Measurements from ENCODE around the gene SLC4A5.

The SLC4A5 gene

GRCh38 chr2:74269667-74270066 is 73.5 kb downstream of the SLC4A5 start:
- H3K4me1 ChIP-seq (ENCODE audit: control insufficient read depth, insufficient read depth, low read length), result no peaks in the 10 kb centered on the region
- H3K4me3 ChIP-seq (ENCODE audit: low read length in 2 of 2), result no peak overlapping the region
- H3K27ac ChIP-seq (ENCODE audit: low read length), result no peak overlapping the region
- H3K27me3 ChIP-seq (ENCODE audit: control insufficient read depth in 1 of 2, insufficient read depth in 2 of 2, low read length in 2 of 2), result no peaks in the 10 kb centered on the region
- H3K36me3 ChIP-seq (ENCODE audit: control insufficient read depth in 2 of 2, insufficient read depth in 2 of 2, low read length in 2 of 2), result no peaks in the 10 kb centered on the region
- H3K9ac ChIP-seq (ENCODE audit: low read length in 2 of 2), result no peak overlapping the region
- H3K9me3 ChIP-seq (ENCODE audit: control insufficient read depth in 2 of 2, low read length in 2 of 2), result no peaks in the 10 kb centered on the region

- Histone ChIP-seq H3K9me3 (ENCODE audit: control insufficient read depth in 2 of 2, low read length in 2 of 2) (no peaks in the 10 kb centered on the region), H3K4me3 (ENCODE audit: low read length in 2 of 2) (no peak overlapping the region), H3K27me3 (ENCODE audit: control insufficient read depth in 1 of 2, insufficient read depth in 2 of 2, low read length in 2 of 2) (no peaks in the 10 kb centered on the region), H3K4me1 (ENCODE audit: control insufficient read depth, insufficient read depth, low read length) (no peaks in the 10 kb centered on the region), H3K36me3 (ENCODE audit: control insufficient read depth in 2 of 2, insufficient read depth in 2 of 2, low read length in 2 of 2) (no peaks in the 10 kb centered on the region), H3K27ac (ENCODE audit: low read length) (no peak overlapping the region), H3K9ac (ENCODE audit: low read length in 2 of 2) (no peak overlapping the region)
These were observed 76.1 kb downstream of the SLC4A5 start for GRCh38 chr2:74267068-74267467.

GRCh38 chr2:74264281-74264680 is 78.9 kb downstream of the SLC4A5 start:
- Histone ChIP-seq H3K27me3 (ENCODE audit: control insufficient read depth in 1 of 2, insufficient read depth in 2 of 2, low read length in 2 of 2) (no peaks in the 10 kb centered on the region), H3K9me3 (ENCODE audit: control insufficient read depth in 2 of 2, low read length in 2 of 2) (no peaks in the 10 kb centered on the region), H3K4me1 (ENCODE audit: control insufficient read depth, insufficient read depth, low read length) (peaks cover 2% of the 10 kb centered on the region)

GRCh38 chr2:74262681-74263080 is 80.5 kb downstream of the SLC4A5 start:
- Histone ChIP-seq H3K27ac (ENCODE audit: low read length) (no peak overlapping the region), H3K27me3 (ENCODE audit: control insufficient read depth in 1 of 2, insufficient read depth in 2 of 2, low read length in 2 of 2) (no peaks in the 10 kb centered on the region)

More at GRCh38 chr2:74264281-74264680, 78.9 kb downstream of the SLC4A5 start:
- Histone ChIP-seq H3K36me3 (ENCODE audit: control insufficient read depth in 2 of 2, insufficient read depth in 2 of 2, low read length in 2 of 2) (peaks cover 0 to 2% of the 10 kb centered on the region in 2 donors), H3K27ac (ENCODE audit: low read length) (no peak overlapping the region), H3K9ac (ENCODE audit: low read length in 2 of 2) (no peak overlapping the region), H3K4me3 (ENCODE audit: low read length in 2 of 2) (no peak overlapping the region)

GRCh38 chr2:74261204-74261864 is 81.9 kb downstream of the SLC4A5 start:
- Histone ChIP-seq H3K27me3 (ENCODE audit: control insufficient read depth in 1 of 2, insufficient read depth in 2 of 2, low read length in 2 of 2) (no peaks in the 10 kb centered on the region), H3K9me3 (ENCODE audit: control insufficient read depth in 2 of 2, low read length in 2 of 2) (no peaks in the 10 kb centered on the region), H3K27ac (ENCODE audit: low read length) (no peak overlapping the region), H3K36me3 (ENCODE audit: control insufficient read depth in 2 of 2, insufficient read depth in 2 of 2, low read length in 2 of 2) (peaks cover 0 to 3% of the 10 kb centered on the region in 2 donors), H3K4me1 (ENCODE audit: control insufficient read depth, insufficient read depth, low read length) (peaks cover 2% of the 10 kb centered on the region), H3K9ac (ENCODE audit: low read length in 2 of 2) (no peak overlapping the region), H3K4me3 (ENCODE audit: low read length in 2 of 2) (no peak overlapping the region)

More at GRCh38 chr2:74262681-74263080, 80.5 kb downstream of the SLC4A5 start:
- H3K4me3 ChIP-seq (ENCODE audit: low read length in 2 of 2), result no peak overlapping the region
- H3K4me1 ChIP-seq (ENCODE audit: control insufficient read depth, insufficient read depth, low read length), result peaks cover 2% of the 10 kb centered on the region
- H3K36me3 ChIP-seq (ENCODE audit: control insufficient read depth in 2 of 2, insufficient read depth in 2 of 2, low read length in 2 of 2), result peaks cover 0 to 3% of the 10 kb centered on the region in 2 donors
- H3K9me3 ChIP-seq (ENCODE audit: control insufficient read depth in 2 of 2, low read length in 2 of 2), result no peaks in the 10 kb centered on the region
- H3K9ac ChIP-seq (ENCODE audit: low read length in 2 of 2), result no peak overlapping the region

GRCh38 chr2:74260495-74260894 is 82.7 kb downstream of the SLC4A5 start:
- H3K4me3 ChIP-seq (ENCODE audit: low read length in 2 of 2), result no peak overlapping the region
- no peaks in the 10 kb centered on the region for H3K9me3 ChIP-seq (ENCODE audit: control insufficient read depth in 2 of 2, low read length in 2 of 2)
- H3K9ac ChIP-seq (ENCODE audit: low read length in 2 of 2), result no peak overlapping the region
- no peaks in the 10 kb centered on the region for H3K27me3 ChIP-seq (ENCODE audit: control insufficient read depth in 1 of 2, insufficient read depth in 2 of 2, low read length in 2 of 2)
- no peak overlapping the region for H3K27ac ChIP-seq (ENCODE audit: low read length)
- peaks cover 0 to 3% of the 10 kb centered on the region in 2 donors for H3K36me3 ChIP-seq (ENCODE audit: control insufficient read depth in 2 of 2, insufficient read depth in 2 of 2, low read length in 2 of 2)
- H3K4me1 ChIP-seq (ENCODE audit: control insufficient read depth, insufficient read depth, low read length), result peaks cover 2% of the 10 kb centered on the region

- Histone ChIP-seq H3K36me3 (ENCODE audit: control insufficient read depth in 2 of 2, insufficient read depth in 2 of 2, low read length in 2 of 2) (peaks cover 0 to 3% of the 10 kb centered on the region in 2 donors), H3K27me3 (ENCODE audit: control insufficient read depth in 1 of 2, insufficient read depth in 2 of 2, low read length in 2 of 2) (no peaks in the 10 kb centered on the region), H3K9ac (ENCODE audit: low read length in 2 of 2) (no peak overlapping the region), H3K4me3 (ENCODE audit: low read length in 2 of 2) (no peak overlapping the region), H3K4me1 (ENCODE audit: control insufficient read depth, insufficient read depth, low read length) (peaks cover 2% of the 10 kb centered on the region), H3K27ac (ENCODE audit: low read length) (no peak overlapping the region), H3K9me3 (ENCODE audit: control insufficient read depth in 2 of 2, low read length in 2 of 2) (no peaks in the 10 kb centered on the region)
These were observed 83.5 kb downstream of the SLC4A5 start for GRCh38 chr2:74259733-74260132.

GRCh38 chr2:74259191-74259590 is 84.0 kb downstream of the SLC4A5 start:
- Histone ChIP-seq H3K27me3 (ENCODE audit: control insufficient read depth in 1 of 2, insufficient read depth in 2 of 2, low read length in 2 of 2) (no peaks in the 10 kb centered on the region), H3K4me1 (ENCODE audit: control insufficient read depth, insufficient read depth, low read length) (peaks cover 2% of the 10 kb centered on the region), H3K9ac (ENCODE audit: low read length in 2 of 2) (no peak overlapping the region), H3K4me3 (ENCODE audit: low read length in 2 of 2) (no peak overlapping the region), H3K9me3 (ENCODE audit: control insufficient read depth in 2 of 2, low read length in 2 of 2) (no peaks in the 10 kb centered on the region), H3K27ac (ENCODE audit: low read length) (no peak overlapping the region), H3K36me3 (ENCODE audit: control insufficient read depth in 2 of 2, insufficient read depth in 2 of 2, low read length in 2 of 2) (peaks cover 0 to 3% of the 10 kb centered on the region in 2 donors)

GRCh38 chr2:74255660-74256213 is 87.5 kb downstream of the SLC4A5 start:
- H3K9me3 ChIP-seq (ENCODE audit: control insufficient read depth in 2 of 2, low read length in 2 of 2), result no peaks in the 10 kb centered on the region
- no peak overlapping the region for H3K4me3 ChIP-seq (ENCODE audit: low read length in 2 of 2)
- peaks cover 0 to 3% of the 10 kb centered on the region in 2 donors for H3K36me3 ChIP-seq (ENCODE audit: control insufficient read depth in 2 of 2, insufficient read depth in 2 of 2, low read length in 2 of 2)
- H3K27me3 ChIP-seq (ENCODE audit: control insufficient read depth in 1 of 2, insufficient read depth in 2 of 2, low read length in 2 of 2), result no peaks in the 10 kb centered on the region
- H3K4me1 ChIP-seq (ENCODE audit: control insufficient read depth, insufficient read depth, low read length), result no peaks in the 10 kb centered on the region
- H3K27ac ChIP-seq (ENCODE audit: low read length), result no peak overlapping the region
- H3K9ac ChIP-seq (ENCODE audit: low read length in 2 of 2), result no peak overlapping the region

GRCh38 chr2:74253971-74254310 is 89.3 kb downstream of the SLC4A5 start:
- H3K4me3 ChIP-seq (ENCODE audit: low read length in 2 of 2), result no peak overlapping the region
- H3K9me3 ChIP-seq (ENCODE audit: control insufficient read depth in 2 of 2, low read length in 2 of 2), result no peaks in the 10 kb centered on the region
- peaks cover 0 to 2% of the 10 kb centered on the region in 2 donors for H3K36me3 ChIP-seq (ENCODE audit: control insufficient read depth in 2 of 2, insufficient read depth in 2 of 2, low read length in 2 of 2)
- H3K27me3 ChIP-seq (ENCODE audit: control insufficient read depth in 1 of 2, insufficient read depth in 2 of 2, low read length in 2 of 2), result no peaks in the 10 kb centered on the region
- H3K9ac ChIP-seq (ENCODE audit: low read length in 2 of 2), result no peak overlapping the region
- no peaks in the 10 kb centered on the region for H3K4me1 ChIP-seq (ENCODE audit: control insufficient read depth, insufficient read depth, low read length)
- H3K27ac ChIP-seq (ENCODE audit: low read length), result no peak overlapping the region

GRCh38 chr2:74253306-74253970 is 89.8 kb downstream of the SLC4A5 start:
- Histone ChIP-seq H3K36me3 (ENCODE audit: control insufficient read depth in 2 of 2, insufficient read depth in 2 of 2, low read length in 2 of 2) (peaks cover 0 to 2% of the 10 kb centered on the region in 2 donors), H3K4me1 (ENCODE audit: control insufficient read depth, insufficient read depth, low read length) (no peaks in the 10 kb centered on the region), H3K27me3 (ENCODE audit: control insufficient read depth in 1 of 2, insufficient read depth in 2 of 2, low read length in 2 of 2) (no peaks in the 10 kb centered on the region), H3K9ac (ENCODE audit: low read length in 2 of 2) (no peak overlapping the region), H3K4me3 (ENCODE audit: low read length in 2 of 2) (no peak overlapping the region), H3K9me3 (ENCODE audit: control insufficient read depth in 2 of 2, low read length in 2 of 2) (no peaks in the 10 kb centered on the region), H3K27ac (ENCODE audit: low read length) (no peak overlapping the region)
